HG03460 (cell line): ENCODE data around the gene CYP2U1.

Experiments
- ATAC-seq: cut with Tn5 transposase; IDR thresholded peaks from one replicate; pipeline ENCODE4 v1.9.1; 2021; ENCODE audit not compliant: unreplicated experiment

CYP2U1 gene

DNA sequence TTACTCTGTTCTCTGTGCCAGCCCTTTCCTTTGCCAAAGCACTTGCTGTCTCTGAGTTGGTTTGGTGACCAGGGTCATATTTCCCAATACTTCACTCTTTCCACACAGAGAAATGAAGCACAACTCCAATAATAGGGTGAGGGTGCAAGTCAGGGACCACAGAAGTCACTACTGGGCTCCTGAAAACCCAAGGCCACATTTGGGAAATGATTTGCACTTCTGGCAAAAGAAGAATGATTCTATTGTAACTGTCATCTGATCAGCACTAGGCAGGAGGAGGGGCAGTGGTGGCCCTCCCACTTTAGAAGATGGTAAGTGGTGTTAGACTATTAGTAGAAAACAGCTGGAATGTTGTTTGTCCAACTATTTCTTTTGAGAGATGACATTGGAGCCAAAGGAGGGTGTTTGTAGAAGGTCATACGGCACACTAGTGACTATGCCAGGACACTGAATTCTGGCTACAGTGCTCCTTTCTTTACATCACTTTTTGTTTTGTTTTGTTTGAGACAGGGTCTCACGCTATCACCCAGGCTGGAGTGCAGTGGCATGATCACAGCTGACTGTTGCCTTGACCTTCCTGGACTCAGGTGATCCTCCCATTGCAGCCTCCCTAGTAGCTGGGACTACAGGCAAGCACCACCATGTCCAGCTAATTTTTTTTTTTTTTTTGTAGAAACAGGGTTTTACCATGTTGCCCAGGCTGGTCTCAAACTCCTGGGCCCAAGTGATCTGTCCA lies 47.5 kb downstream of the CYP2U1 start:
- no peak for ATAC-seq

DNA sequence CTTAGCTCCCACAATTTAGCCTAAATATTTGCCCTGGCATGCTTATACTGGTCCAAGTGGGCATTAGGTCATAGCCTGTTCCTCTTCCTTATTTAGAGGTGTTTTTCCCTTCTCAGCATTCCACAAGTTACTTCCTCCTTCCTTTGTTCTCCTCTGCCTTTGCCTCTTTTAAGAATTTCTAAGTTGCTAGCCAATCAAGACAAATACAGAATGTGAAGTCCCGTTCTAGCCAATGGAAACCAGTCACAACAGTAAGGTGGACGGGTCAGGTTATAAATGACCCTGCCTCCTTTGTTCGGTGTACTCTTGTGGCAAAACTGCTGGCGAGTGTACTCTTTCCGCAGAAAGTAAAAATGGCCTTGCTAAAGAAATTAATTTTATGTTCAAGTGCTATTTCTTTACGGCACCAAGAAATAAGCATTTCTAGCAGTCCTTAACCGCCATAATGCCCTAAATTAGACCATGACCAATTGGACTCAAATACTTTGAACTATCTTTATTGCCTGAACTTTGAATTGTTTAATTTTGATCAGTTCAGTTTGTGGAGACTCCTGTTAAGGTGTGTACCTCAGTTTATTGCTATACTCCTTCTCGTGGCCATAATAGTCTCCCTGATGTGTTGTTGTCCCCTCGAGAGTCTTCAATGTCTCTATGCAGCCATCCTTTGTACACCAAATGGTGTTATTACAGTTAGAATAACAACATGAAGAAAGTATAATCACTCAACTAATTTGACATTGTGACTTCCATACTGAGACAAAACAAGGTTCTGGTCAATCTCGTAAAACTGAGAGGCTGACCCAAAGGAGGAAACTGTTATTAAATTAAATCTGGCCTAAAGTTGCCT lies 56.8 kb downstream of the CYP2U1 start:
- ATAC-seq, result no peak

- no peak for ATAC-seq
Measured at GRCh38 chr4:107988763-107989035, 57.4 kb downstream of the CYP2U1 start.

- no peak for ATAC-seq
Measured at GRCh38 chr4:107989162-107989536, 57.8 kb downstream of the CYP2U1 start.

DNA sequence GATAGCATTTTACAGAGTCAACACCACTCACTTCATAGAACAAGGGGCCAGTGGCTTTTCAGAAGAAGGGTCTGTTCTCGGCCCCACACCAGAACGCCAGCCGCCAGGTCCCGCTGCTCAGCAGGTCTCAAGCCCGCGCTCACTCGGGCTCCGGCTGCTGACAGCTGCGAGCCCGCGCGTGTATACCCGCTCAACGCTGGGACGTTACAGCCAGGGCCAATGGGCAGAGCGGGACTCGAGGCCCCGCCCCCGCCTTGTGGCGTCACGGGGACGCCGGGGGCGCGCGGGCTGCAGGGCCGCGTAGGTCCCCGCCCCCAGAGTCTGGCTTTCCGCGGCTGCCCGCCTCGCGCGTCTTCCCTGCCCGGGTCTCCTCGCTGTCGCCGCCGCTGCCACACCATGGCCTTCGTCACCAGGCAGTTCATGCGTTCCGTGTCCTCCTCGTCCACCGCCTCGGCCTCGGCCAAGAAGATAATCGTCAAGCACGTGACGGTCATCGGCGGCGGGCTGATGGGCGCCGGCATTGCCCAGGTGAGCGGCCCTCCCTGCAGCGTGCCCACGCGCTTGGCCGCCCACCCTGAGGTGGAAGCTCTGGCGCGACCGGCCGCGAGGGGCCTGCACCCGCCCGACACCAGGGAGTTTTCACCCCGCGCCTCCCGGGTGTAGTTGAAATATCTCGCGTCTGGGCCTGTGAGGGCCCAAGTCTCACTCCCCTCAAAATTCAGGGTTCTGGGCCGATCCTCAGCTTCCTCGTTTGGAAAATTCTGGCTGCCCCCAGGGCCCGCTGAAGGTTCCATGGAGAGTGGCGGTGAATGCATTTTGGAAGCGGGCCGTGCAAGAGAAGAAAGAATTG lies 58.4 kb downstream of the CYP2U1 start, which contains the start of gene HADH:
HADH (plus strand) TSS at position 353 of the 850 bp plus-strand sequence; CDS start at position 397, 44 bp downstream.
- ATAC-seq, result peak; percentile 93

- ATAC-seq, result no peak
Measured at GRCh38 chr4:107991945-107992630, 60.7 kb downstream of the CYP2U1 start.

GRCh38 chr4:107993969-107994368 lies 62.6 kb downstream of the CYP2U1 start:
- peak; percentile 38 for ATAC-seq

GRCh38 chr4:107994894-107995293 lies 63.5 kb downstream of the CYP2U1 start:
- no peak for ATAC-seq

GRCh38 chr4:107996949-107997788 lies 65.8 kb downstream of the CYP2U1 start:
- no peak for ATAC-seq

DNA sequence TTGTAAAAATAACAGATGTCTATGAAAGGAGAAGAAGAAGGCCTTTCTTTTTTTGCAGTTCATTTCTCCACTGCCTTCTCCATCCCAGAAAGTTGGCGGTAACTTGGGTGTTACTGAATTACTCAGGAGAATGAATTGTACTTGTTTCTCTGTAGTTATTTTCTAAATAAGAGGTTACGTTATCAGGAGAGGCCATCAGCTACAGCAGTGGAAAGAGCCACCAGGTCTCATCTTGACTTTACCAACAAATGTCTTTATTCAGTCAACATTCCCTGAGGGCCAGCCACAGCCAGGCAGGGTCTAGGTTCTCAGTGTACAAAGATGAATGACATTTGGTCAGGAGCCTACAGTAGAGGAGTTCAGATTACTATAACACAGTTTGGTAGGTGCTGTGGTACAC lies 66.4 kb downstream of the CYP2U1 start:
- no peak for ATAC-seq

DNA sequence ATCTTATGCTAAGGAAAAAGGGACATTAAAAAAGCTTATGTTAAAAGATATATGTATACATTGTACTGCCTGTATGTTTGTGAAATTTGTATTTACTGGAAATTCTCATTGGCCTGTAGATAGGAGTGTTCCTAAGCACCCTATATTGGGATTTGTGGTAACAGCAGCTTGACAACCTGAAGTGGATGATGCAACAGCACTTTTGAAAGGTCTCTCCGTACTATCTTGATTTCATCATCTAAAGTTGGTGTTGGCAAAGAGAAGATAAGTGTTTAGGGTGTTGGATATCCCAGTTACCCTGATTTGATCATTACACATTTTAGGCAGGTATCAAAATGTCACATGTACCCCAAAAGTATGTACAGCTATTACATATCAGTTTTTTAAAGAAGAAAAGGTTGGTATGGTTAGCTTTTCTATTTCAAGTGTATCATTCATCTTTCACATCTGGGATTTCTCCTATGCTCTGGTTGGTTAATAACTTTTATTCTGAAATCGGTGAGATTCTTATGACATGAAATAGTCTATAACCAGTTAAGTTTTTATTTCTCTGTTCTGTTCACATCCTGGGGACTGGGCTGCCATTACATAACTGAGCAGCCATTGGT lies 68.7 kb downstream of the CYP2U1 start:
- no peak for ATAC-seq

GRCh38 chr4:108001540-108002135 lies 70.3 kb downstream of the CYP2U1 start:
- no peak for ATAC-seq
